ENCODE results near the gene CNTNAP2.

The CNTNAP2 gene

GRCh38 chr7:147992698-147993097 is 1876.1 kb downstream of the CNTNAP2 start:
- DNase-seq, result no peak

- DNase-seq, result no peak
Observed at GRCh38 chr7:147997636-147998035, 1881.0 kb downstream of the CNTNAP2 start.

- DNase-seq, result no peak
Observed at GRCh38 chr7:147999962-148000361, 1883.4 kb downstream of the CNTNAP2 start.

GRCh38 chr7:148011753-148012152 is 1895.2 kb downstream of the CNTNAP2 start:
- no peak for DNase-seq

- no peak for DNase-seq
Observed at GRCh38 chr7:148014001-148014400, 1897.4 kb downstream of the CNTNAP2 start.

GRCh38 chr7:148014541-148014940 is 1897.9 kb downstream of the CNTNAP2 start:
- DNase-seq, result no peak

GRCh38 chr7:148017126-148017525 is 1900.5 kb downstream of the CNTNAP2 start:
- no peak for DNase-seq

GRCh38 chr7:148020679-148021078 is 1904.1 kb downstream of the CNTNAP2 start:
- no peak for DNase-seq

GRCh38 chr7:148021507-148022045 is 1905.0 kb downstream of the CNTNAP2 start:
- DNase-seq, result no peak

GRCh38 chr7:148022832-148023231 is 1906.2 kb downstream of the CNTNAP2 start:
- no peak for DNase-seq

GRCh38 chr7:148026713-148027112 is 1910.1 kb downstream of the CNTNAP2 start:
- no peak for DNase-seq

- DNase-seq, result no peak
Observed at GRCh38 chr7:148028165-148028564, 1911.6 kb downstream of the CNTNAP2 start.

- DNase-seq, result no peak
Observed at GRCh38 chr7:148031019-148031418, 1914.4 kb downstream of the CNTNAP2 start.

- DNase-seq, result no peak
Observed at GRCh38 chr7:148031811-148032210, 1915.2 kb downstream of the CNTNAP2 start.

- DNase-seq, result no peak
Observed at GRCh38 chr7:148035950-148036349, 1919.3 kb downstream of the CNTNAP2 start.

- DNase-seq, result no peak
Observed at GRCh38 chr7:148037044-148037443, 1920.4 kb downstream of the CNTNAP2 start.

GRCh38 chr7:148041156-148041555 is 1924.6 kb downstream of the CNTNAP2 start:
- no peak for DNase-seq

- no peak for DNase-seq
Observed at GRCh38 chr7:148042935-148043631, 1926.5 kb downstream of the CNTNAP2 start.

GRCh38 chr7:148044173-148044572 is 1927.6 kb downstream of the CNTNAP2 start:
- DNase-seq, result no peak

GRCh38 chr7:148045521-148045920 is 1928.9 kb downstream of the CNTNAP2 start:
- no peak for DNase-seq

- DNase-seq, result no peak
Observed at GRCh38 chr7:148049068-148049467, 1932.5 kb downstream of the CNTNAP2 start.

- no peak for DNase-seq
Observed at GRCh38 chr7:148050492-148051158, 1934.0 kb downstream of the CNTNAP2 start.

- DNase-seq, result no peak
Observed at GRCh38 chr7:148056406-148056805, 1939.8 kb downstream of the CNTNAP2 start.

- DNase-seq, result no peak
Observed at GRCh38 chr7:148058092-148058491, 1941.5 kb downstream of the CNTNAP2 start.
